Left ventricle myocardium inferior (tissue), 1 donor: ENCODE data around the gene ARFGAP1. TPM values are rescaled to one million over a fixed set of nuclear protein-coding genes. Genes with fewer than 3 reads are reported as not detected.

Source experiments
- DNase-seq: peaks from one replicate; pipeline ENCODE4 v3.0.0-alpha.2; 2020
- H3K27ac ChIP-seq: fragments of 200-600 bp; replicated peaks from 2 replicates; pipeline ENCODE4 v1.8.0; 2021
- H3K27me3 ChIP-seq: fragments of 200-600 bp; 2 replicates; pipeline ENCODE4 v1.8.0; 2021; ENCODE audit warnings: low read depth
- H3K36me3 ChIP-seq: fragments of 200-600 bp; 2 replicates; pipeline ENCODE4 v1.8.0; 2021
- H3K4me1 ChIP-seq: fragments of 200-600 bp; 2 replicates; pipeline ENCODE4 v1.8.0; 2021
- H3K4me3 ChIP-seq: fragments of 200-600 bp; 2 replicates; pipeline ENCODE4 v1.8.0; 2021; ENCODE audit warnings: mild to moderate bottlenecking, moderate library complexity
- H3K9me3 ChIP-seq: fragments of 200-600 bp; replicated peaks from 2 replicates; pipeline ENCODE4 v1.8.0; 2021
- CTCF ChIP-seq: fragments of 200-600 bp; IDR thresholded peaks from 2 replicates; pipeline ENCODE4 v1.8.0; 2021; ENCODE audit warnings: antibody characterized with exemption, mild to moderate bottlenecking, borderline replicate concordance
- intact Hi-C: fragments of 100-400 bp; cut with micrococcal nuclease; formaldehyde crosslinking; loops from one replicate; pipeline ENCODE4 v1.11.0; 2022
- total RNA-seq: library from RNA; stranded (reverse); fragmentation: NEBNext Ultra II Directional; extraction: Animal tissue kit (Norgen Biotek cat#: 25700); gene quantifications from one replicate; pipeline ENCODE4 v1.2.1, GENCODE V29; 2021
- donor health status: DM: no; HTN: yes; CAD: no; lungs with severe emphysema.

Gene ARFGAP1
- total RNA-seq, 1 donor from 2014 or later: 33.4 TPM

GRCh38 chr20:63258781-63259180, 13.8 kb upstream of the ARFGAP1 start:
- H3K36me3 ChIP-seq: no peaks in the 10 kb centered on the region
- H3K27ac ChIP-seq: no peak overlapping the region
- TF ChIP-seq CTCF: no peak
- H3K9me3 ChIP-seq: no peaks in the 10 kb centered on the region
- peaks cover 91% of the 10 kb centered on the region for H3K27me3 ChIP-seq
- intact Hi-C loops: no loop called here
- peaks cover 11% of the 10 kb centered on the region for H3K4me1 ChIP-seq
- DNase-seq: no peak
- no peak overlapping the region for H3K4me3 ChIP-seq

GRCh38 chr20:63259734-63260460, 12.7 kb upstream of the ARFGAP1 start:
- TF ChIP-seq CTCF: no peak
- no peak overlapping the region for H3K4me3 ChIP-seq
- no peaks in the 10 kb centered on the region for H3K4me1 ChIP-seq
- no peaks in the 10 kb centered on the region for H3K36me3 ChIP-seq
- H3K27ac ChIP-seq: no peak overlapping the region
- DNase-seq: no peak
- intact Hi-C loops: no loop called here
- H3K9me3 ChIP-seq: no peaks in the 10 kb centered on the region
- H3K27me3 ChIP-seq: peaks cover 91% of the 10 kb centered on the region

GRCh38 chr20:63260521-63260920, 12.1 kb upstream of the ARFGAP1 start:
- H3K9me3 ChIP-seq: no peaks in the 10 kb centered on the region
- H3K4me3 ChIP-seq: no peak overlapping the region
- intact Hi-C loops: no loop called here
- H3K27ac ChIP-seq: no peak overlapping the region
- H3K4me1 ChIP-seq: no peaks in the 10 kb centered on the region
- TF ChIP-seq CTCF: no peak
- H3K27me3 ChIP-seq: peaks cover 91% of the 10 kb centered on the region
- H3K36me3 ChIP-seq: no peaks in the 10 kb centered on the region
- no peak for DNase-seq

GRCh38 chr20:63261060-63261794, 11.4 kb upstream of the ARFGAP1 start:
- Histone ChIP-seq H3K9me3 (no peaks in the 10 kb centered on the region), H3K4me1 (no peaks in the 10 kb centered on the region)
- no peak for TF ChIP-seq CTCF

GRCh38 chr20:63261795-63262528, 10.7 kb upstream of the ARFGAP1 start:
- no peaks in the 10 kb centered on the region for H3K9me3 ChIP-seq
- H3K4me3 ChIP-seq: no peak overlapping the region
- intact Hi-C loops: no loop called here
- no peak overlapping the region for H3K27ac ChIP-seq
- H3K36me3 ChIP-seq: no peaks in the 10 kb centered on the region
- peaks cover 89% of the 10 kb centered on the region for H3K27me3 ChIP-seq
- H3K4me1 ChIP-seq: no peaks in the 10 kb centered on the region
- no peak for DNase-seq
- no peak for TF ChIP-seq CTCF

More at GRCh38 chr20:63261060-63261794, 11.4 kb upstream of the ARFGAP1 start:
- no peak for DNase-seq
- no peak overlapping the region for H3K27ac ChIP-seq
- H3K27me3 ChIP-seq: peaks cover 91% of the 10 kb centered on the region
- no peaks in the 10 kb centered on the region for H3K36me3 ChIP-seq
- no peak overlapping the region for H3K4me3 ChIP-seq
- intact Hi-C loops: no loop called here
